Panc1 (cell line): ENCODE measurements around the gene MICAL2. TPM values are rescaled to one million over a fixed set of nuclear protein-coding genes. Genes with fewer than 3 reads are reported as not detected.

Source experiments
- ATAC-seq: fragments of 200-7000 bp; cut with Tn5 transposase; 2 replicates; pipeline ENCODE4 v1.9.1; 2020; ENCODE audit warnings: mild to moderate bottlenecking, moderate library complexity
- BruUV-seq: library from RNA; stranded (reverse); fragments of 400-500 nt; replicated peaks from 2 replicates; lab custom pipeline; 2021; lab: Mats Ljungman, UMichigan
- CTCF ChIA-PET: fragments of 300-600 bp; sonication (Branson Sonifier 250); formaldehyde crosslinking; loops from one replicate; lab custom pipeline; 2022; ENCODE audit warnings: antibody characterized with exemption; lab: Charles Lee
- POLR2A ChIA-PET: fragments of 300-600 bp; sonication (Branson Sonifier 250); formaldehyde crosslinking; loops from one replicate; lab custom pipeline; 2022; ENCODE audit warnings: antibody characterized with exemption; lab: Charles Lee
- DNase-seq: peaks from one replicate; pipeline ENCODE4 v3.0.0-alpha.2; 2010; ENCODE audit warnings: low read depth, low spot score
- H3K27ac ChIP-seq: 2 replicates; pipeline ENCODE4 v1.5.1; 2011; ENCODE audit warnings: mild to moderate bottlenecking, low read length, inconsistent platforms
- H3K27me3 ChIP-seq: fragments of 200-500 bp; sonication (Bioruptor generic); 2 replicates; pipeline ENCODE4 v1.6.0; 2014; ENCODE audit warnings: low read length, inconsistent platforms; ENCODE audit not compliant: control insufficient read depth, insufficient read depth
- H3K36me3 ChIP-seq: fragments of 200-500 bp; sonication (Bioruptor generic); 2 replicates; pipeline ENCODE4 v1.5.1; 2014; ENCODE audit warnings: inconsistent platforms, mild to moderate bottlenecking, low read length, moderate library complexity; ENCODE audit not compliant: control insufficient read depth, insufficient read depth
- H3K4me1 ChIP-seq: 2 replicates; pipeline ENCODE4 v1.5.1; 2011; ENCODE audit warnings: inconsistent platforms, mild to moderate bottlenecking, low read length, moderate library complexity; ENCODE audit not compliant: control insufficient read depth, insufficient read depth
- H3K4me3 ChIP-seq, 2 experiments: 2 replicates each; pipeline ENCODE4 v1.5.1; 2011 to 2012; ENCODE audit warnings: low read depth in 2 of 2, low read length in 2 of 2, mild to moderate bottlenecking in 2 of 2, inconsistent platforms in 1 of 2, moderate library complexity in 1 of 2
- H3K9me3 ChIP-seq: fragments of 200-500 bp; sonication (Bioruptor generic); 2 replicates; pipeline ENCODE4 v1.5.1; 2014; ENCODE audit warnings: low read depth, mild to moderate bottlenecking, inconsistent platforms, low read length, moderate library complexity; ENCODE audit not compliant: control insufficient read depth, insufficient read depth
- CTCF ChIP-seq: fragments of 450-650 bp; IDR thresholded peaks from 2 replicates; pipeline ENCODE4 v1.5.1; 2017; ENCODE audit warnings: mild to moderate bottlenecking
- POLR2AphosphoS5 ChIP-seq: IDR thresholded peaks from 2 replicates; pipeline ENCODE4 v1.6.1; 2012; ENCODE audit warnings: mild to moderate bottlenecking, low read depth, low read length, moderate library complexity
- REST ChIP-seq, 2 experiments: IDR thresholded peaks; 2 replicates each; pipeline ENCODE4 v1.6.1; 2011 to 2012; ENCODE audit warnings: low read depth in 2 of 2, control low read depth in 1 of 2, low read length in 1 of 2, mild to moderate bottlenecking in 1 of 2, moderate library complexity in 1 of 2; ENCODE audit not compliant: insufficient read depth in 1 of 2
- SIN3A ChIP-seq: IDR thresholded peaks from 2 replicates; pipeline ENCODE4 v1.6.1; 2012; ENCODE audit warnings: low read depth, mild to moderate bottlenecking, low read length, moderate library complexity, borderline replicate concordance; ENCODE audit not compliant: insufficient read depth
- TCF7L2 ChIP-seq: IDR thresholded peaks from 2 replicates; pipeline ENCODE4 v1.6.1; 2011; ENCODE audit warnings: mild to moderate bottlenecking, low read depth, low read length, inconsistent platforms
- in situ Hi-C: cut with HindIII; loops from 2 replicates; pipeline ENCODE4 v1.10.0; 2016; ENCODE audit warnings: low sequenced_read_pairs, low pct_unique_long_range_greater_than_20kb
- intact Hi-C: fragments of 100-400 bp; cut with micrococcal nuclease; formaldehyde crosslinking; loops from one replicate; pipeline ENCODE4 v1.10.0; 2022; ENCODE audit not compliant: unreplicated experiment
- total RNA-seq: library from RNA; stranded (reverse); gene quantifications from one replicate; pipeline ENCODE4 v1.2.1, GENCODE V29; 2021; ENCODE audit not compliant: unreplicated experiment

The MICAL2 gene
- total RNA-seq, 1 experiment from 2014 or later = 199 TPM

- DNase-seq (no peak), ATAC-seq (no peak)
- H3K27ac ChIP-seq = no peak overlapping the region; the same call in 1 of the 2 replicates
- ChIA-PET CTCF (no interaction called here), POLR2A (interaction anchor here (0.5 kb wide), 1 partner anchor 276 kb away, joined by 3 read pairs; the partner anchor contains the start of gene USP47)
- no peaks in the 10 kb centered on the region for H3K27me3 ChIP-seq
- TF ChIP-seq SIN3A = no peak
- TF ChIP-seq POLR2AphosphoS5 = no peak
- TF ChIP-seq REST (IDR thresholded peaks at IDR 0.05; ENCODE audit: insufficient read depth in 1 of 2, low read depth in 2 of 2, low read length in 1 of 2) = no peak
- no peak for TF ChIP-seq TCF7L2
- TF ChIP-seq CTCF = no peak
- peaks cover 45% of the 10 kb centered on the region for H3K4me1 ChIP-seq
- H3K9me3 ChIP-seq = no peaks in the 10 kb centered on the region
- intact Hi-C loops = no loop called here
- no peak overlapping the region for H3K4me3 ChIP-seq
- in situ Hi-C loops = no loop called here
- BruUV-seq = no TSS peak
- 0 out of 2 replicates have a peak, but pooled peaks cover 2% of the 10 kb centered on the region for H3K36me3 ChIP-seq
Observed at GRCh38 chr11:12117200-12117599, 6.8 kb downstream of the MICAL2 start.

GRCh38 chr11:12117611-12118010 is 7.2 kb downstream of the MICAL2 start:
- intact Hi-C loops (no loop called here), in situ Hi-C loops (no loop called here)

More at GRCh38 chr11:12117611-12118010, 7.2 kb downstream of the MICAL2 start:
- H3K9me3 ChIP-seq = no peaks in the 10 kb centered on the region
- no TSS peak for BruUV-seq
- CTCF ChIA-PET = no interaction called here
- no peaks in the 10 kb centered on the region for H3K27me3 ChIP-seq
- peaks cover 41% of the 10 kb centered on the region for H3K4me1 ChIP-seq
- 0 out of 2 replicates have a peak, but pooled peaks cover 2% of the 10 kb centered on the region for H3K36me3 ChIP-seq
- H3K27ac ChIP-seq = peak overlapping the region; percentile 31
- DNase-seq (no peak), ATAC-seq (no peak)
- H3K4me3 ChIP-seq = no peak overlapping the region
- POLR2A ChIA-PET = no interaction called here
- no peak for TF ChIP-seq POLR2AphosphoS5
- no peak for TF ChIP-seq REST (IDR thresholded peaks at IDR 0.05; ENCODE audit: insufficient read depth in 1 of 2, low read depth in 2 of 2, low read length in 1 of 2)
- TF ChIP-seq SIN3A = no peak
- TF ChIP-seq CTCF = no peak
